GM12878 (cell line): ENCODE data around the gene CRY1. TPM values are rescaled to one million over a fixed set of nuclear protein-coding genes. Genes with fewer than 3 reads are reported as not detected.

Experiments
- ATAC-seq: fragments of 200-7000 bp; cut with Tn5 transposase; 3 replicates; pipeline ENCODE4 v1.9.1; 2020; ENCODE audit warnings: mild to moderate bottlenecking, moderate library complexity
- BruUV-seq: library from RNA; stranded (reverse); fragments of 400-500 nt; replicated peaks from 2 replicates; lab custom pipeline; 2021; lab: Mats Ljungman, UMichigan
- CTCF ChIA-PET: fragments of 300-600 bp; sonication (Branson Sonifier 250); formaldehyde crosslinking; extraction: SDS; loops from one replicate; lab custom pipeline; 2021; ENCODE audit warnings: inconsistent platforms; lab: Yijun Ruan, JAX
- POLR2A ChIA-PET: fragments of 350-600 bp; formaldehyde crosslinking; extraction: SDS; loops from one replicate; lab custom pipeline; 2021; ENCODE audit warnings: inconsistent platforms; lab: Charles Lee
- RAD21 ChIA-PET: fragments of 300-600 bp; sonication (Branson Sonifier 250); formaldehyde crosslinking; loops from one replicate; lab custom pipeline; 2023; ENCODE audit warnings: antibody characterized with exemption; ENCODE audit not compliant: unreplicated experiment; lab: Charles Lee
- SMC1A ChIA-PET: fragments of 300-600 bp; sonication (Branson Sonifier 250); formaldehyde crosslinking; loops from one replicate; lab custom pipeline; 2023; ENCODE audit not compliant: unreplicated experiment, uncharacterized antibody; lab: Charles Lee
- DNase-seq: peaks from one replicate; pipeline ENCODE4 v3.0.0-alpha.2; 2011; ENCODE audit warnings: low read depth, low spot score
- FAIRE-seq: peaks from 3 replicates; lab custom pipeline; 2011; peaks lifted over from hg19 to GRCh38; lab: Jason Lieb, UNC
- H2AFZ ChIP-seq: 2 replicates; pipeline ENCODE4 v1.6.0; 2011; ENCODE audit warnings: low read depth, low read length, control low read depth; ENCODE audit not compliant: control insufficient read depth
- H3K27ac ChIP-seq: 2 replicates; pipeline ENCODE4 v1.5.1; 2011; ENCODE audit warnings: control low read depth; ENCODE audit not compliant: control insufficient read depth, insufficient read depth
- H3K27me3 ChIP-seq, 2 experiments: replicated peaks in 1 of 2; 2 replicates each; pipeline versions ENCODE4 v1.6.0 to v1.6.1; 2011; ENCODE audit warnings: low read length in 1 of 2; ENCODE audit not compliant: control insufficient read depth in 2 of 2, insufficient read depth in 2 of 2
- H3K36me3 ChIP-seq, 2 experiments: 2 replicates each; pipeline ENCODE4 v1.5.1; 2011; ENCODE audit warnings: low read length in 1 of 2; ENCODE audit not compliant: control insufficient read depth in 2 of 2, insufficient read depth in 2 of 2
- H3K4me1 ChIP-seq: 2 replicates; pipeline ENCODE4 v1.6.1; 2011; ENCODE audit warnings: mild to moderate bottlenecking, low read length, moderate library complexity, mixed read lengths; ENCODE audit not compliant: control insufficient read depth, insufficient read depth
- H3K4me2 ChIP-seq: 2 replicates; pipeline ENCODE4 v1.6.0; 2011; ENCODE audit warnings: control low read depth; ENCODE audit not compliant: control insufficient read depth, insufficient read depth
- H3K4me3 ChIP-seq: fragments of 200-600 bp; sonication (generic); 2 replicates; pipeline ENCODE4 v1.5.1; 2016
- H3K79me2 ChIP-seq: 2 replicates; pipeline ENCODE4 v1.6.0; 2011; ENCODE audit warnings: low read length; ENCODE audit not compliant: control insufficient read depth, insufficient read depth
- H3K9ac ChIP-seq: 2 replicates; pipeline ENCODE4 v1.8.0; 2011; ENCODE audit warnings: low read length, control low read depth, mixed read lengths; ENCODE audit not compliant: control insufficient read depth, insufficient read depth
- H3K9me3 ChIP-seq: replicated peaks from 3 replicates; pipeline ENCODE4 v1.5.1; 2011; ENCODE audit warnings: mild to moderate bottlenecking, low read length; ENCODE audit not compliant: control insufficient read depth, insufficient read depth
- H4K20me1 ChIP-seq: 2 replicates; pipeline ENCODE4 v1.6.0; 2011; ENCODE audit not compliant: control insufficient read depth, insufficient read depth
- ASH2L ChIP-seq: fragments of 300-600, 200-600 bp; sonication (generic); IDR thresholded peaks from 2 replicates; pipeline ENCODE4 v1.6.1; 2017; ENCODE audit warnings: low read depth, mild to moderate bottlenecking, borderline replicate concordance
- BRCA1 ChIP-seq: IDR thresholded peaks from 2 replicates; pipeline ENCODE4 v1.6.1; 2011; ENCODE audit warnings: low read depth, low read length, improper control_type of control experiment
- HDAC2 ChIP-seq: fragments of 200-600 bp; sonication (generic); IDR thresholded peaks from 2 replicates; pipeline ENCODE4 v1.6.1; 2017
- MEF2B ChIP-seq: fragments of 450-650 bp; IDR thresholded peaks from 2 replicates; pipeline ENCODE4 v1.6.1; 2018; ENCODE audit warnings: mild to moderate bottlenecking, moderate library complexity; ENCODE audit not compliant: partially characterized antibody, poor library complexity, severe bottlenecking
- MXI1 ChIP-seq: fragments of 150-350 bp; IDR thresholded peaks from 2 replicates; pipeline ENCODE4 v1.6.1; 2011; ENCODE audit warnings: low read depth, mild to moderate bottlenecking, inconsistent platforms, low read length, improper control_type of control experiment
- MYB ChIP-seq: fragments of 150-350 bp; IDR thresholded peaks from 2 replicates; pipeline ENCODE4 v1.6.1; 2014; ENCODE audit warnings: mild to moderate bottlenecking, low read depth, low read length, borderline replicate concordance
- NKRF ChIP-seq: fragments of 450-650 bp; conservative IDR thresholded peaks from 2 replicates; pipeline ENCODE4 v1.6.1; 2017; ENCODE audit warnings: mild to moderate bottlenecking, moderate library complexity
- SRF ChIP-seq, 2 experiments: IDR thresholded peaks; 2 replicates each; pipeline ENCODE4 v1.6.1; 2011; ENCODE audit warnings: low read depth in 2 of 2, low read length in 2 of 2, mild to moderate bottlenecking in 1 of 2, moderate library complexity in 1 of 2
- SUPT20H ChIP-seq: IDR thresholded peaks from 2 replicates; pipeline ENCODE4 v1.6.1; 2011; ENCODE audit warnings: low read depth, mild to moderate bottlenecking, low read length, moderate library complexity, borderline replicate concordance; ENCODE audit not compliant: control insufficient read depth
- SUZ12 ChIP-seq: fragments of 200-600 bp; sonication (generic); IDR thresholded peaks from one replicate; pipeline ENCODE4 v1.6.1; 2018; ENCODE audit warnings: antibody characterized with exemption, mild to moderate bottlenecking; ENCODE audit not compliant: unreplicated experiment
- YY1 ChIP-seq: IDR thresholded peaks from 2 replicates; pipeline ENCODE4 v1.6.1; 2011; ENCODE audit warnings: low read depth, mild to moderate bottlenecking, low read length
- ZNF217 ChIP-seq: fragments of 450-650 bp; IDR thresholded peaks from 2 replicates; pipeline ENCODE4 v1.6.1; 2017; ENCODE audit warnings: antibody characterized with exemption, mild to moderate bottlenecking
- WGBS: methylation state at CpG from one replicate; pipeline ENCODE4 v1.1.6; 2016; ENCODE audit warnings: low lambda C conversion rate; ENCODE audit not compliant: insufficient replicate concordance, insufficient coverage; ENCODE audit errors: missing lambda C conversion rate; 5-methylcytosine and 5-hydroxymethylcytosine counted together
- in situ Hi-C: fragments of 300-500 bp; cut with MboI; formaldehyde crosslinking; loops from 9 replicates; pipeline ENCODE4 v1.14.3; 2018; ENCODE audit warnings: mixed read lengths
- intact Hi-C: fragments of 100-400 bp; cut with micrococcal nuclease; formaldehyde crosslinking; loops from one replicate; pipeline ENCODE4 v1.14.2; 2022; ENCODE audit not compliant: unreplicated experiment
- polyA plus RNA-seq, 11 experiments: library from polyadenylated mRNA; depleted of rRNA in 4 of 11; unstranded in 6 of 11; stranded (reverse) in 5 of 11; fragments of >200 nt; fragmentation: Nextera tagmentation in 4 of 11; fragmentation: Illumina TruSeq in 1 of 11; extraction: Ambion mirVana in 4 of 11; extraction: Trizol in 1 of 11; gene quantifications; 1 replicate in 1 of 11; 2 replicates in 10 of 11; pipeline versions ENCODE4 v1.2.1 to v1.2.3, GENCODE V29; 2011 to 2016; ENCODE audit warnings: inconsistent platforms in 2 of 11, missing spikeins in 2 of 11, low read depth in 1 of 11
- total RNA-seq, 4 experiments: library from RNA; depleted of rRNA in 3 of 4; stranded (reverse); fragments of >200 nt in 3 of 4; fragmentation: Illumina TruSeq in 1 of 4; extraction: Trizol in 1 of 4; gene quantifications; 2 replicates each; pipeline versions ENCODE4 v1.2.1 to v1.2.3, GENCODE V29; 2013 to 2021

CRY1 gene
- total and polyA plus RNA-seq, 10 of the 15 experiments (the other 5 are each of a cell fraction or from before 2014, with no cell fraction given) = 1.6 to 10.9 (median 5.4) TPM

- Histone ChIP-seq H3K4me3 (peak overlapping the region; percentile 81), H3K79me2 (peaks cover 41% of the 10 kb centered on the region), H2AFZ (no peak overlapping the region; the same call in 1 of the 2 replicates), H3K4me1 (peaks cover 4% of the 10 kb centered on the region; the same call in 1 of the 2 replicates), H3K9ac (peak overlapping the region; percentile 78), H3K36me3 (peaks cover 0 to 9% of the 10 kb centered on the region in 2 experiments; a peak in 1 of 4 replicates), H3K4me2 (peak overlapping the region; percentile 78), H4K20me1 (no peaks in the 10 kb centered on the region), H3K27me3 (no peaks in the 10 kb centered on the region), H3K27ac (0 out of 2 replicates have a peak overlapping the region, but pooled peaks have one; percentile 2), H3K9me3 (no peaks in the 10 kb centered on the region)
- ChIA-PET SMC1A (interaction anchor here (0.8 to 1.2 kb wide), 4 partner anchors 13 to 37 kb away, joined by 3 to 5 read pairs (median 4); no protein-coding TSS in a partner anchor), POLR2A (interaction anchor here (1.0 kb wide), 1 partner anchor 600 kb away, joined by 3 read pairs; the partner anchor contains the start of gene POLR3B), CTCF (interaction anchor here (1.0 kb wide), 1 partner anchor 134 kb away, joined by 3 read pairs; no protein-coding TSS in a partner anchor), RAD21 (interaction anchor here (0.9 to 1.1 kb wide), 2 partner anchors 15 to 599 kb away, joined by 3 to 4 read pairs; partner anchors contain the start of gene POLR3B)
- ATAC-seq (no peak), FAIRE-seq (no peak), DNase-seq (no peak)
- no TSS peak for BruUV-seq
- TF ChIP-seq YY1 (peak; percentile 34; the same call in 1 of the 2 replicates), SUZ12 (no peak)
- in situ Hi-C loops (no loop called here), intact Hi-C loops (no loop called here)
- 46% methylated on average over 1 of the region's 1 CpG for WGBS
Observed at GRCh38 chr12:106957583-106957982, 135.8 kb downstream of the CRY1 start.

GRCh38 chr12:106956048-106956578, 137.2 kb downstream of the CRY1 start:
- BruUV-seq = no TSS peak
- ChIA-PET SMC1A (interaction anchor here (0.9 to 2.2 kb wide), 2 partner anchors 28 to 31 kb away, joined by 3 to 8 read pairs; partner anchors contain the start of gene MTERF2), CTCF (interaction anchor here (0.6 to 2.0 kb wide), 6 partner anchors 25 to 149 kb away, joined by 3 to 6 read pairs (median 3); no protein-coding TSS in a partner anchor), RAD21 (interaction anchor here (0.7 to 1.2 kb wide), 5 partner anchors 14 to 176 kb away, joined by 3 to 5 read pairs (median 3); no protein-coding TSS in a partner anchor), POLR2A (interaction anchor here (0.7 to 2.0 kb wide), 5 partner anchors 21 to 599 kb away, joined by 3 to 12 read pairs (median 3); partner anchors contain the start of genes MTERF2 and POLR3B)
- H3K4me1 ChIP-seq = peaks cover 4% of the 10 kb centered on the region; the same call in 1 of the 2 replicates
- intact Hi-C loops = no loop called here
- peaks cover 35% of the 10 kb centered on the region for H3K79me2 ChIP-seq
- no peak for FAIRE-seq
- H3K9ac ChIP-seq = peak overlapping the region; percentile 78
- H4K20me1 ChIP-seq = no peaks in the 10 kb centered on the region
- peak overlapping the region; percentile 77 for H3K4me2 ChIP-seq
- peak overlapping the region; percentile 95 for H2AFZ ChIP-seq
- H3K36me3 ChIP-seq = peaks cover 0 to 6% of the 10 kb centered on the region in 2 experiments; a peak in 1 of 4 replicates
- peak; percentile 70 for ATAC-seq
- peak overlapping the region; percentile 74 for H3K27ac ChIP-seq
- no peaks in the 10 kb centered on the region for H3K27me3 ChIP-seq
- no peak for DNase-seq
- no peaks in the 10 kb centered on the region for H3K9me3 ChIP-seq
- in situ Hi-C loops = no loop called here
- peak overlapping the region; percentile 81 for H3K4me3 ChIP-seq
- 0% methylated on average over 26 of the region's 34 CpGs for WGBS
- TF ChIP-seq SUPT20H = no peak
- TF ChIP-seq SRF (IDR thresholded peaks at IDR 0.05; ENCODE audit: low read depth in 2 of 2, low read length in 2 of 2) = 0 out of 4 replicates have a peak, but pooled peaks of 1 of the 2 experiments have one; percentile 0
- TF ChIP-seq ZNF217 = no peak
- TF ChIP-seq BRCA1 = no peak
- no peak for TF ChIP-seq HDAC2
- TF ChIP-seq MYB = no peak
- TF ChIP-seq MEF2B = no peak
- no peak for TF ChIP-seq MXI1
- no peak for TF ChIP-seq ASH2L
- TF ChIP-seq NKRF = no peak; the same call in 1 of the 2 replicates
